B cell (primary cell): Measurements from ENCODE around the gene MUS81. TPM values are rescaled to one million over a fixed set of nuclear protein-coding genes. Genes with fewer than 3 reads are reported as not detected.

Experiments used
- ATAC-seq: fragments of 200-7000 bp; cut with Tn5 transposase; one replicate; pipeline ENCODE4 v1.10.0; 2021; ENCODE audit warnings: low read depth, mild to moderate bottlenecking, moderate number of reproducible peaks, moderate library complexity
- CTCF ChIA-PET: fragments of 350-600 bp; sonication (Branson Sonifier 250); formaldehyde crosslinking; loops from one replicate; lab custom pipeline; 2021; ENCODE audit warnings: antibody characterized with exemption, inconsistent platforms; lab: Charles Lee
- POLR2A ChIA-PET: fragments of 350-600 bp; sonication (Branson Sonifier 250); formaldehyde crosslinking; loops from one replicate; lab custom pipeline; 2021; ENCODE audit warnings: antibody characterized with exemption; lab: Charles Lee
- DNase-seq: peaks from one replicate; pipeline ENCODE4 v3.0.0; 2013
- H2AFZ ChIP-seq: 2 replicates; pipeline ENCODE4 v1.6.1; 2012; ENCODE audit warnings: mild to moderate bottlenecking, low read depth, low read length; ENCODE audit not compliant: insufficient read depth, poor library complexity, severe bottlenecking
- H3K27ac ChIP-seq, 2 donors: 1 replicate in 1 of 2; 2 replicates in 1 of 2; pipeline ENCODE4 v1.5.1; 2012 to 2013; ENCODE audit warnings: low read length in 2 of 2, mild to moderate bottlenecking in 2 of 2, moderate library complexity in 1 of 2
- H3K27me3 ChIP-seq, 4 experiments: fragments of 200-600 bp in 1 of 4; sonication (generic) in 1 of 4; replicated peaks in 1 of 4; 1 replicate in 2 of 4; 2 replicates in 2 of 4; pipeline versions ENCODE4 v1.6.1 to v1.7.0; 2013 to 2016; ENCODE audit warnings: low read length in 3 of 4, mild to moderate bottlenecking in 2 of 4, mixed read lengths in 1 of 4, moderate library complexity in 1 of 4; ENCODE audit not compliant: insufficient read depth in 4 of 4, control insufficient read depth in 3 of 4; ENCODE audit errors: control extremely low read depth in 1 of 4
- H3K36me3 ChIP-seq, 2 experiments: replicated peaks in 1 of 2; 1 replicate in 1 of 2; 2 replicates in 1 of 2; pipeline versions ENCODE4 v1.6.1 to v1.7.1; 2013; ENCODE audit warnings: low read length in 1 of 2; ENCODE audit not compliant: insufficient read depth in 2 of 2, control insufficient read depth in 1 of 2; ENCODE audit errors: control extremely low read depth in 1 of 2, extremely low read depth in 1 of 2
- H3K4me1 ChIP-seq, 2 donors: fragments of 200-600 bp in 1 of 2; sonication (generic) in 1 of 2; 1 replicate in 1 of 2; 2 replicates in 1 of 2; pipeline versions ENCODE4 v1.5.1 to v1.6.1; 2013 to 2017; ENCODE audit warnings: low read length in 2 of 2; ENCODE audit not compliant: control insufficient read depth in 2 of 2, insufficient read depth in 2 of 2
- H3K4me2 ChIP-seq: replicated peaks from 2 replicates; pipeline ENCODE3; 2012; ENCODE audit warnings: mild to moderate bottlenecking, low read depth, low read length; ENCODE audit not compliant: poor library complexity, severe bottlenecking
- H3K4me3 ChIP-seq, 5 experiments: fragments of 200-600 bp in 1 of 5; sonication (generic) in 1 of 5; 1 replicate in 3 of 5; 2 replicates in 2 of 5; pipeline versions ENCODE4 v1.5.1 to v1.7.0; 2011 to 2016; ENCODE audit warnings: low read length in 4 of 5, mild to moderate bottlenecking in 4 of 5, low read depth in 2 of 5, control low read depth in 1 of 5, moderate library complexity in 1 of 5; ENCODE audit not compliant: insufficient read depth in 1 of 5; ENCODE audit errors: control extremely low read depth in 1 of 5, extremely low read depth in 1 of 5
- H3K79me2 ChIP-seq: fragments of 200-600 bp; sonication (generic); one replicate; pipeline ENCODE4 v1.6.0; 2016; ENCODE audit warnings: low read length; ENCODE audit not compliant: control insufficient read depth, insufficient read depth
- H3K9ac ChIP-seq: fragments of 200-600 bp; sonication (generic); 2 replicates; pipeline ENCODE4 v1.6.1; 2017; ENCODE audit warnings: mild to moderate bottlenecking, low read length, moderate library complexity
- H3K9me3 ChIP-seq, 3 donors: one replicate each; pipeline versions ENCODE4 v1.6.1 to v1.7.1; 2013; ENCODE audit warnings: low read length in 2 of 3; ENCODE audit not compliant: control insufficient read depth in 2 of 3, insufficient read depth in 1 of 3; ENCODE audit errors: control extremely low read depth in 1 of 3
- H4K20me1 ChIP-seq: 2 replicates; pipeline ENCODE4 v1.6.0; 2012; ENCODE audit warnings: mild to moderate bottlenecking, low read length; ENCODE audit not compliant: insufficient read depth, control insufficient read depth, poor library complexity, severe bottlenecking
- H3K27ac Mint-ChIP-seq: one replicate; pipeline ENCODE4 v1.8.0; 2021; ENCODE audit warnings: mixed read lengths
- H3K27me3 Mint-ChIP-seq: one replicate; pipeline ENCODE4 v1.8.0; 2021; ENCODE audit warnings: mixed read lengths
- H3K4me1 Mint-ChIP-seq: one replicate; pipeline ENCODE4 v1.8.0; 2021; ENCODE audit warnings: mixed read lengths
- H3K4me3 Mint-ChIP-seq: one replicate; pipeline ENCODE4 v1.8.0; 2021; ENCODE audit warnings: mixed read lengths
- H3K9me3 Mint-ChIP-seq: one replicate; pipeline ENCODE4 v1.8.0; 2022; ENCODE audit warnings: mixed read lengths; ENCODE audit not compliant: insufficient read depth
- CTCF ChIP-seq: fragments of 200-600 bp; IDR thresholded peaks from one replicate; pipeline ENCODE4 v1.8.0; 2022; ENCODE audit warnings: antibody characterized with exemption, mild to moderate bottlenecking
- EZH2 ChIP-seq: IDR thresholded peaks from 2 replicates; pipeline ENCODE4 v1.6.1; 2012; ENCODE audit warnings: borderline replicate concordance, low read depth, mild to moderate bottlenecking, moderate library complexity, low read length; ENCODE audit not compliant: insufficient read depth, poor library complexity, severe bottlenecking
- WGBS: methylation state at CpG from one replicate; pipeline ENCODE4 v1.1.5; 2013; ENCODE audit warnings: missing lambda C conversion rate; ENCODE audit not compliant: insufficient coverage; 5-methylcytosine and 5-hydroxymethylcytosine counted together
- intact Hi-C: fragments of 100-400 bp; cut with micrococcal nuclease; formaldehyde crosslinking; loops from one replicate; pipeline ENCODE4 v1.10.0; 2022
- polyA plus RNA-seq: library from polyadenylated mRNA; depleted of rRNA; stranded (reverse); fragments of >200 nt; gene quantifications from 2 replicates; pipeline ENCODE4 v1.2.3, GENCODE V29; 2012
- total RNA-seq, 2 donors: library from RNA; stranded (reverse); fragments of 120-200 nt in 1 of 2; gene quantifications; 1 replicate in 1 of 2; 2 replicates in 1 of 2; pipeline versions ENCODE4 v1.2.3 to v1.2.4, GENCODE V29; 2013 to 2022

Gene MUS81
- total and polyA plus RNA-seq, 2 donors (not counting 1 experiment from before 2014, with no cell fraction given): 74.5 to 134 TPM

GRCh38 chr11:65886826-65887722 is 26.8 kb downstream of the MUS81 start:
- H3K9ac ChIP-seq: peak overlapping the region; percentile 96
- H3K9me3 Mint-ChIP-seq: no peaks in the 10 kb centered on the region
- no peak for ATAC-seq
- no peaks in the 10 kb centered on the region for H3K9me3 ChIP-seq
- peaks cover 33% of the 10 kb centered on the region for H3K79me2 ChIP-seq
- H3K27me3 ChIP-seq: no peaks in the 10 kb centered on the region
- H4K20me1 ChIP-seq: peaks cover 19% of the 10 kb centered on the region
- TF ChIP-seq EZH2 (no peak), CTCF (no peak)
- CTCF ChIA-PET: interaction anchor here (1.2 to 15.5 kb wide), 15 partner anchors 8 to 175 kb away, joined by 3 to 244 read pairs (median 11); partner anchors contain the start of genes CFL1, CTSW, KAT5 and MUS81
- POLR2A ChIA-PET: interaction anchor here (0.7 to 6.2 kb wide), 8 partner anchors 13 to 683 kb away, joined by 3 to 65 read pairs (median 10); partner anchors contain the start of genes C11orf68, CFL1, DRAP1 and FOSL1
- peaks cover 0 to 31% of the 10 kb centered on the region in 2 experiments for H3K36me3 ChIP-seq
- no peak for DNase-seq
- H3K27ac ChIP-seq: peak overlapping the region; percentile 85
- no peaks in the 10 kb centered on the region for H3K27me3 Mint-ChIP-seq
- H3K4me1 Mint-ChIP-seq: peaks cover 54% of the 10 kb centered on the region
- H3K4me3 ChIP-seq: peak overlapping the region; percentile 63 to 88 (median 75)
- intact Hi-C loops: no loop called here
- WGBS: 93% methylated on average over 12 of the region's 14 CpGs
- peak overlapping the region; percentile 98 for H3K27ac Mint-ChIP-seq
- H2AFZ ChIP-seq: peak overlapping the region; percentile 99
- H3K4me1 ChIP-seq: peaks cover 35 to 51% of the 10 kb centered on the region in 2 donors
- peak overlapping the region; percentile 99 for H3K4me2 ChIP-seq
- peak overlapping the region; percentile 98 for H3K4me3 Mint-ChIP-seq
